Lung (tissue), 12 donors: Measurements from ENCODE around the gene SPATS2L. TPM values are rescaled to one million over a fixed set of nuclear protein-coding genes. Genes with fewer than 3 reads are reported as not detected.

Experiments used
- ATAC-seq: fragments of 200-7000 bp; cut with Tn5 transposase; one replicate; pipeline ENCODE4 v1.9.1; 2020; ENCODE audit warnings: moderate number of reproducible peaks; ENCODE audit not compliant: insufficient read depth, low FRiP score
- DNase-seq, 3 donors: peaks; one replicate each; pipeline ENCODE4 v3.0.0-alpha.2; 2013 to 2017
- H3K27ac ChIP-seq, 2 donors: one replicate each; pipeline ENCODE4 v1.5.1; 2013; ENCODE audit warnings: mild to moderate bottlenecking in 2 of 2, moderate library complexity in 2 of 2, control low read depth in 1 of 2, inconsistent platforms in 1 of 2, low read depth in 1 of 2, low read length in 1 of 2
- H3K27me3 ChIP-seq, 3 donors: one replicate each; pipeline ENCODE4 v1.5.1; 2013; ENCODE audit warnings: low read length in 2 of 3; ENCODE audit not compliant: control insufficient read depth in 3 of 3, insufficient read depth in 3 of 3
- H3K36me3 ChIP-seq, 4 donors: one replicate each; pipeline ENCODE4 v1.5.1; 2013; ENCODE audit warnings: low read length in 4 of 4, mild to moderate bottlenecking in 1 of 4, moderate library complexity in 1 of 4; ENCODE audit not compliant: control insufficient read depth in 4 of 4, insufficient read depth in 4 of 4
- H3K4me1 ChIP-seq, 5 donors: one replicate each; pipeline ENCODE4 v1.5.1; 2013; ENCODE audit warnings: low read length in 5 of 5, mild to moderate bottlenecking in 2 of 5, moderate library complexity in 1 of 5; ENCODE audit not compliant: control insufficient read depth in 5 of 5, insufficient read depth in 5 of 5
- H3K4me3 ChIP-seq: one replicate; pipeline ENCODE4 v1.5.1; 2013; ENCODE audit warnings: mild to moderate bottlenecking, control low read depth, moderate library complexity
- H3K9ac ChIP-seq, 2 donors: one replicate each; pipeline ENCODE4 v1.5.1; 2013; ENCODE audit warnings: low read length in 2 of 2, control low read depth in 1 of 2; ENCODE audit not compliant: insufficient read depth in 1 of 2
- H3K9me3 ChIP-seq, 4 donors: one replicate each; pipeline ENCODE4 v1.5.1; 2013; ENCODE audit warnings: low read length in 3 of 4, mild to moderate bottlenecking in 1 of 4, moderate library complexity in 1 of 4; ENCODE audit not compliant: control insufficient read depth in 4 of 4, insufficient read depth in 3 of 4
- CTCF ChIP-seq: IDR thresholded peaks from 2 replicates; pipeline ENCODE4 v1.5.1; 2012; ENCODE audit warnings: mild to moderate bottlenecking; ENCODE audit errors: control extremely low read depth, extremely low read depth
- WGBS, 2 donors: extraction: QIAGEN DNeasy Blood & Tissue Kit; methylation state at CpG; one replicate each; pipeline ENCODE4 v1.1.7; 2013; 5-methylcytosine and 5-hydroxymethylcytosine counted together
- polyA plus RNA-seq, 2 donors: library from polyadenylated mRNA; stranded (reverse); fragments of 200-250 nt; gene quantifications; one replicate each; pipeline ENCODE4 v1.2.1, GENCODE V29; 2013
- total RNA-seq, 2 donors: library from RNA; depleted of rRNA in 1 of 2; stranded (reverse); fragments of >200 nt in 1 of 2; gene quantifications; one replicate each; pipeline ENCODE4 v1.2.1, GENCODE V29; 2014 to 2021
- donor health status: control.
- donor health status: control.
- donor health status: Bipolar disorder and iron deficiency.
- donor health status: healthy.
- donor health status: DM: yes; HTN: yes; CAD: no.

Gene SPATS2L
- total and polyA plus RNA-seq, 4 donors, result 30.5 to 96.8 (median 57.2) TPM

DNA sequence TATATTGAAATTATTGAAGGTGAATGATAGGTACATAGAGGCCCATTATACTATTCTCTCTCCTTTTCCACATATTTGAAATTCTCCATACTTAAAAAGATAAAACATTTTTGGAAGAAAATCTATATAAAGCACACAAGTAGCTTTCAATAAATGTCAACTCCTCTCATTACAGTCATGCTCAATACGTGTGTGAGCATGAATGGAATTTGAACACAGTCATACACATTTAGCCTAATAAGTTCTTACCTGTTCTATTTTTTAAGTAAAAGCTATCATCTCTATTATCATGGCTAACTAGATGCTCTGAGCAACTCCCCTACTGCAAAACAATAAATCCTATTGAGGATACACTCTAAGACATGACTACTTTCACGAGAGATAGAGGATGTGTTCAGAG lies 41.9 kb upstream of the SPATS2L start:
- ATAC-seq, result no peak
- Histone ChIP-seq H3K36me3 (no peaks in the 10 kb centered on the region), H3K4me1 (no peaks in the 10 kb centered on the region), H3K9me3 (peaks cover 0 to 2% (median 0%) of the 10 kb centered on the region in 4 donors), H3K4me3 (no peak overlapping the region), H3K9ac (no peak overlapping the region), H3K27ac (no peak overlapping the region), H3K27me3 (no peaks in the 10 kb centered on the region)
- WGBS, 2 donors, result 72 to 77% methylated on average over 2 of the region's 2 CpGs
- no peak for DNase-seq
- TF ChIP-seq CTCF, result no peak

GRCh38 chr2:200266406-200266805 lies 40.1 kb upstream of the SPATS2L start:
- no peak overlapping the region for H3K4me3 ChIP-seq
- no peak for DNase-seq
- H3K9ac ChIP-seq, result no peak overlapping the region
- no peak overlapping the region for H3K27ac ChIP-seq
- TF ChIP-seq CTCF, result no peak
- no peaks in the 10 kb centered on the region for H3K36me3 ChIP-seq
- no peaks in the 10 kb centered on the region for H3K4me1 ChIP-seq
- H3K9me3 ChIP-seq, result peaks cover 0 to 2% (median 0%) of the 10 kb centered on the region in 4 donors
- H3K27me3 ChIP-seq, result no peaks in the 10 kb centered on the region
- no peak for ATAC-seq
- WGBS, 2 donors, result 87 to 96% methylated on average over 5 of the region's 5 CpGs

DNA sequence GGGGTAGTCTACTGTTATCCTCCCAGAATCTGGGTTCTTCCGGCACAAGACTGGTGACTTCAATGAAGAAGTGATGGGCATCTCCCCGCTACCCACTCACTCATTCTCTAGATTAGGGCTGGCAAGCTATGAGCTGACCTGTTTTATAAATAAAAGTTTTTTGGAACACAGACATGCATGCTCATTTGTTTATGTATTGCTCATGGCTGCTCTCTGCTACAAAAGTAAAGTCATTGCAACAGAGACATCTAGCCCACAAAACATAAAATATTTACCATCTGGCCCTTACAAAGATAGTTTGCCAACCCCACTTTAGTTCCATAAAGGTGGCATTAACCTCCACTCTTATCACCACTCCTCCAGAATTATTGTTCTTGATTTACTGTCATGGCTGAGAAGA lies 39.1 kb upstream of the SPATS2L start:
- Histone ChIP-seq H3K27me3 (no peaks in the 10 kb centered on the region), H3K4me1 (no peaks in the 10 kb centered on the region), H3K9ac (no peak overlapping the region), H3K4me3 (no peak overlapping the region), H3K36me3 (no peaks in the 10 kb centered on the region), H3K9me3 (peaks cover 0 to 2% (median 0%) of the 10 kb centered on the region in 4 donors), H3K27ac (no peak overlapping the region)
- WGBS, 2 donors, result 95 to 100% methylated on average over 2 of the region's 2 CpGs
- TF ChIP-seq CTCF, result no peak
- ATAC-seq (no peak), DNase-seq (no peak)

- ATAC-seq (no peak), DNase-seq (no peak)
- Histone ChIP-seq H3K4me1 (peaks cover 0 to 5% (median 0%) of the 10 kb centered on the region in 5 donors), H3K27ac (no peak overlapping the region), H3K4me3 (no peak overlapping the region), H3K9ac (no peak overlapping the region), H3K9me3 (peaks cover 0 to 2% (median 0%) of the 10 kb centered on the region in 4 donors), H3K27me3 (peaks cover 0 to 3% (median 0%) of the 10 kb centered on the region in 3 donors), H3K36me3 (no peaks in the 10 kb centered on the region)
- WGBS, 2 donors, result 35 to 73% methylated on average over 1 of the region's 1 CpG
- no peak for TF ChIP-seq CTCF
Observed at GRCh38 chr2:200270732-200271131, 35.8 kb upstream of the SPATS2L start.
